ENCODE data around the gene MFAP2. TPM values are rescaled to one million over a fixed set of nuclear protein-coding genes. Genes with fewer than 3 reads are reported as not detected.
"Not testable (repeated sequence)": the region's sequence is repeated elsewhere in the genome, so short reads cannot be mapped to it uniquely, and the experiment has no call there.

MFAP2 gene
- polyA plus RNA-seq, 1 donor = 78.6 TPM

DNA sequence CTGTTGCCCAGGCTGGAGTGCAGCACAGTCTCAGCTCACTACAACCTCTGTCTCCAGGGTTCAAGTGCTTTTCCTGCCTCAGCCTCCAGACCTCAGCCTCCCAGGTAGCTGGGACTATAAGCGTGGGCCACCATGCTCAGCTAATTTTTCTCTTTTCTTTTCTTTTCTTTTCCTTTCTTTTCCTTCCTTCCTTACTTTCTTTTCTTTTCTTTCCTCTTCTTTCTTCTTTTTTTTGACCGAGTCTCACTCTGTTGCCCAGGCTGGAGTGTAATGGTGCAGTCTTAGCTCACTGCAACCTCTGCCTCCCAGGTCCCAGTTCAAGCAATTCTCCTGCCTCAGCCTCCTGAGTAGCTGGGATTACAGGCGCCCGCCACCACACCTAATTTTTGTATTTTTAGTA is 16.3 kb downstream of the MFAP2 start:
- not testable (repeated sequence) for DNase-seq (ENCODE audit: low read depth)

- no peak for DNase-seq (ENCODE audit: low read depth)
These were observed 18.9 kb downstream of the MFAP2 start for GRCh38 chr1:16961297-16962133.

DNA sequence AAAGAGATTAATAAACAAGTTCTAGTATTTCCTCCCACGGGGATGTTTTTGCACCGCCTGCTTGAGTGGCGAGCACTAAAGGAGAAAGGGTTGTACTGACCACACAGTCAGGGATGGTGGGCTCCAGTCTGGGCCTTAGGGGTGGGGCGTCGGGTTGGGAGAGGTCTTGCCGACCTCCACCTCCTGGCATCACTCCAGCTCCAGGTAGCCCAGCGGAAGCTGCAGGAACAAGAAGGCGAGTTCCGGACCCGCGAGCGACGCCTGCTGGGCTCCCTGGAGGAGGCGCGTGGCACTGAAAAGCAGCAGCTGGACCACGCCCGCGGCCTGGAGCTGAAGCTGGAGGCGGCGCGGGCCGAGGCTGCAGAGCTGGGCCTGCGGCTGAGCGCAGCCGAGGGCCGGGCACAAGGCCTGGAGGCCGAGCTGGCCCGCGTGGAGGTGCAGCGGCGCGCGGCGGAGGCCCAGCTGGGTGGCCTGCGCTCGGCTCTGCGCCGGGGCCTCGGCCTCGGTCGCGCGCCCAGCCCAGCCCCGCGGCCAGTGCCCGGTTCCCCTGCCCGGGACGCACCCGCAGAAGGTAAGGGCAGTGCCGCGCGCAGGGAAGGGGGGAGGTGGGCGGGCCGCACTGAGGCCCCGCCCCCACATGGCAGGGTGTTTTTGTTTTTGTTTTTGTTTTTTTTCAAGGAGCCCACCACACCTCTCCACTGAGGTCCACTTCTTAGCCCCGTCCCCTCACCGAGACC is 19.7 kb downstream of the MFAP2 start:
- no peak for DNase-seq (ENCODE audit: low read depth)

GRCh38 chr1:16958475-16958874 is 21.9 kb downstream of the MFAP2 start:
- no peak for DNase-seq (ENCODE audit: low read depth)

DNA sequence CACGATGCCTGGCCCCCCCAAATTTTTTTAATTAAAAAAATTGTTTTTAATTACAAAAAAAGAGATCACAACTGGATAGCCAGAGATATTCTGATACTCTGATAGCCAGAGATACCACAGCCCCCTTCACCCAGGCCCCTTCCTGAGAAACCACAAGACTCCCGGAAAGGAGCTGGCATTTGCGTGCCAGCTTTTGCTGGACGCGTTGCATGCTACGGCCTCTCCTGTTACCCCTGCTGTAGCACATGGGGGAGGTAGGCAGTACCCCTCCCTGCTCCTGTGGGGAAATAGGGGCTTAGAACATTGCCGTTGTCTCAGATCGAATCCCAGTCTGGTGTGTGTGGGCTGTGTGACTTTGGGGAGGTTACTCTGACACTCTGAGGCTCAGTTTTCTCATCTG is 22.7 kb downstream of the MFAP2 start:
- DNase-seq (ENCODE audit: low read depth) = no peak

- no peak for DNase-seq (ENCODE audit: low read depth)
These were observed 23.6 kb downstream of the MFAP2 start for GRCh38 chr1:16956775-16957174.

DNA sequence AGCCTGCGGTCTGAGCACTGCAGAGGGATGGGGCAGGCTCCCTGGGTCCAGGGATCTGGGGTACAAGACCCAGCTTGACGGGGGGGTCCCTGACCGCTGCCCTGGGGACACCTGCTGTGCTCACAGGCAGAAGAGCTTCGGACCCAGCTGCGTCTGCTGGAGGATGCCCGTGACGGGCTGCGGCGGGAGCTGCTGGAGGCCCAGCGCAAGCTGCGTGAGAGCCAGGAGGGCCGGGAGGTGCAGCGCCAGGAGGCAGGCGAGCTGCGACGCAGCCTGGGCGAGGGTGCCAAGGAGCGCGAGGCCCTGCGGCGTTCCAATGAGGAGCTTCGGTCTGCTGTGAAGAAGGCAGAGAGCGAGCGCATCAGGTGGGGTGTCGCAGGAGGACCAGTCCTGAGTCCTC is 25.2 kb downstream of the MFAP2 start:
- no peak for DNase-seq (ENCODE audit: low read depth)

- no peak for DNase-seq (ENCODE audit: low read depth)
These were observed 25.8 kb downstream of the MFAP2 start for GRCh38 chr1:16954579-16954978.

GRCh38 chr1:16952376-16952775 is 28.0 kb downstream of the MFAP2 start:
- DNase-seq (ENCODE audit: low read depth) = not testable (repeated sequence)

- DNase-seq (ENCODE audit: low read depth) = not testable (repeated sequence)
These were observed 31.4 kb downstream of the MFAP2 start for GRCh38 chr1:16949026-16949425.

DNA sequence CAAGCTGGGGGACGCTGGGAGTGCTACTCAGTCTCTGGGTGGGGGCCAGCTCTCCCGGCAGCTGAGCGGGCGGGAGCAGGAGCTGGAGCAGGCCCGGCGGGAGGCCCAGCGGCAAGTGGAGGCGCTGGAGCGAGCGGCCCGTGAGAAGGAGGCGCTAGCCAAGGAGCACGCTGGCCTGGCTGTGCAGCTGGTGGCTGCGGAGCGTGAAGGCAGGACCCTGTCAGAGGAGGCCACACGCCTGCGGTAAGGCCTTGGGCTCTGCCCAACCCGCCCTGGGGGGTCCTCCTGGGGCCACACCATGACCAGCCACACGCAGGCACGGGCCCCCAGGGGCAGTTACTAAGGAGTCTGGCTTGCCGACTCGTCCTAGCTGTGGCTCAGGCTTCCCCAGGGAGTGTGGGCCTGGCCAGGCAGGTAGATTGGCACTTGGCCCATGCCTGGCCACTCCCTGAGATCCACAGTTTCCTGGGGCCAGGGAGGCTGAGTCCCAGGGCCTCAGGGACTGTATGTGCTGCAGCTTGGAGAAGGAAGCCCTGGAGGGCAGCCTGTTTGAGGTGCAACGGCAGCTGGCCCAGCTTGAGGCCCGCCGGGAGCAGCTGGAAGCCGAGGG is 32.0 kb downstream of the MFAP2 start:
- not testable (repeated sequence) for DNase-seq (ENCODE audit: low read depth)

- no peak for DNase-seq (ENCODE audit: low read depth)
These were observed 33.8 kb downstream of the MFAP2 start for GRCh38 chr1:16946646-16947045.

DNA sequence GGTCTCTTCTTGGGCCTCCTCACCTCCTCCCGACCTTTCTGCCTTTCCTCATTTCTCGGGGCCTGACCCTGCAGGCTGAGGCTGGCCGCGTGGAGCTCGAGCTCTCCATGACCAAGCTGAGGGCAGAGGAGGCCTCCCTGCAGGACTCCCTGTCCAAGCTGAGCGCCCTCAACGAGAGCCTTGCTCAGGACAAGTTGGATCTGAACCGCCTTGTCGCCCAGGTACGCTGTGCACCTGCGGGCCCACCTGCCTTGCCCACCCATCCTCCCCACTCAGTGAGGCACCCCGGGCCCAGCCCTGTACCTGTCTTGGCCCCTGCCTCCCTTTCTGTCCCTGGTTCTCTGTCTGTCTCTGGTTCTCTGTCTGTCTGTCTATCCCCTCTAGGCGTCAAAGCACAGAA is 34.2 kb downstream of the MFAP2 start:
- not testable (repeated sequence) for DNase-seq (ENCODE audit: low read depth)

DNA sequence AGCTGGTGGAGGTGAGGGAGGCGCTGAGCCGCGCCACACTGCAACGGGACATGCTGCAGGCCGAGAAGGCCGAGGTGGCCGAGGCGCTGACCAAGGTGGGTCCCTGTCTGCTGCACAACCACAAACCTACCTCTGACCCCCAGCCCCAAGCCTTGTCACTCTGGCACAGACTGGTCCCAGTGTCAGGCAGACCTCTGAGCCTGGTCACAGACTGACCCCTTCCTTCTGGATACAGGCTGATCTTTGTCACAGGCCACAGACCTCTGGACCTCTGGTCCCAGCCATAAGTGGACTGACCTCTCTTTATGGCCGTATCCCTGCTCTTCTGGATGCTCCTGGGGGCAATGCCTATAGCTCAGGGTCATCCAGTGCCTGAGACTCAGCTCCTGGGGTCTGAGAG is 34.9 kb downstream of the MFAP2 start:
- not testable (repeated sequence) for DNase-seq (ENCODE audit: low read depth)

DNA sequence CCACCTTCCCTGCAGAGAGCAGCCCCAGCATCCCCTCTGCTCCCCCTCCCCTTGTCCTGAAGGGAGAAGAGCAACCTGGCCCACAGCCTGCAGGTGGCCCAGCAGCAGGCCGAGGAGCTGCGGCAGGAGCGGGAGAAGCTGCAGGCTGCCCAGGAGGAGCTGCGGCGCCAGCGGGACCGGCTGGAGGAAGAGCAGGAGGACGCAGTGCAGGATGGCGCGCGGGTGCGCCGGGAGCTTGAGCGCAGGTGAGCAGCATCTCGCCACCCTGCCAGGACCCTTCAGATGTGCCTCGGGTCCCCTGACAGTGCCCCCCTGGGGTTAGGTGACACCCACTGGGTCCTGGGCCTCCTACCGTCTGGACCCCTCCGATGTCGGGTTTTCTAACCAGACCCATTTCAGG is 36.4 kb downstream of the MFAP2 start:
- DNase-seq (ENCODE audit: low read depth) = no peak

DNA sequence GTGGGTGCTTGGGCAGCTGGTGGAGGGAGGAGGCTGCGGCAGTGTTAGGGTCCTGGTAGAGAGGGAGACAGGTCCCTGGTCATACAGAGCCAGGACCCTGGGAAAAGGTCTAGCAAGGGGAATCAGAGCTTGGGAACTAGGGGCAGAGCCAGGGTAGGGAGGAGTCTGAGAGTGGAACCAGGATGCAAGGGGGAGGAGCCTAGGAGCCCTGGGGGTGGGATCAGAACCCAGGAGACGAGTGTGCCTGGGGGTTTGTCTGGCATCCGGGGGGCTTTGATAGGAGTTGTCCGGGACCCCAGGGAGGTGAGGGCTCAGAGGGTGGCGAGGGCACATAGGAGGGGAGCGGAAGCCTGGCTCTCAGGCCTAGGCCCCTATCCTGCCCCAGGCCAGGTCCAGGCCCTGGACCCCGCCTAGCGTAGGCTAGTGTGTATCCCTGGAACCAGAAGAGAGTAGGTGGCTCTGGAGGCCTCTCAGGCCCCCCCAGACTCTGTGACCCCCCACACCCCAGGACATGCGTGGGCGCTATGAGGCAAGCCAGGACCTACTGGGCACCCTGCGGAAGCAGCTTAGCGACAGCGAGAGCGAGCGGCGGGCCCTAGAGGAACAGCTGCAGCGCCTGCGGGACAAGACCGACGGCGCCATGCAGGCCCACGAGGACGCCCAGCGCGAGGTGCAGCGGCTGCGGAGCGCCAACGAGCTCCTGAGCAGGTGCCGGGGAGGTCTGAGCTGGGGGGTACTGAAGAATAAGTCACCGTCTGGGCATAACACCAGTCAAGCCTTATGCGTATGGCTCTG is 40.8 kb downstream of the MFAP2 start:
- DNase-seq (ENCODE audit: low read depth) = not testable (repeated sequence)

GRCh38 chr1:16938351-16939321 is 41.8 kb downstream of the MFAP2 start:
- no peak for DNase-seq (ENCODE audit: low read depth)

DNA sequence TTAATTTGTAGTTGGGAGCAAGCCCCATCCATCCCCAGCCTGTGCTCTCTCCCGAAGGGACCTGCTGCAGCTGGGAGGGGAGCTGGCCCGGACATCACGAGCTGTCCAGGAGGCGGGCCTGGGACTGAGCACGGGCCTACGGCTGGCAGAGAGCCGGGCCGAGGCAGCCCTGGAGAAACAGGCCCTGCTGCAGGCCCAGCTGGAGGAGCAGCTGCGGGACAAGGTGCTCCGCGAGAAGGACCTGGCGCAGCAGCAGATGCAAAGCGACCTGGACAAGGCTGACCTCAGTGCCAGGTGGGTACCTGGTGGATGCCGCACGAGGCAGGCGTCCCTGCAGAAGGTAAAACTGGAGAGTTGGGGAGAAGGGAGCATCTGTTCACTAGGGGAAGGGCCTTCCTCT is 43.8 kb downstream of the MFAP2 start:
- DNase-seq (ENCODE audit: low read depth) = not testable (repeated sequence)

DNA sequence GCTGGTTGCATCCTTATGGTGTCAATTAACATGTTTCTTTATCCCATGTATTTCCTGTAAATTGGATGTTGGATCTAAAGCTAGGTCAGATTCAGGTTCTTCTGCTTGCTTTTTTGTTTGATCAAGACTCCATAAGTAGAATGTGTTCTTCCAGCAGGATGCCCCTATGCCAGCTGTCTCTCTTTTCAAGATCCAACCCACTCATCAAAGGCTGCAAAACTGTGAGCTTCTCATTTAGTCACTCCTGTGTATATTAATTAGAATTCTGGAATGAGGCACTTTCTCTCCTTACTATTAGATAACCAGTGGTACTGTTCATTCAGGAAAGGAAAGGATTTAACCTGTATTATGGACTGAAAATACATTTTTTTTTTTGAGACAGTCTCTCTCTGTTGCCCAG is 46.5 kb downstream of the MFAP2 start:
- not testable (repeated sequence) for DNase-seq (ENCODE audit: low read depth)

DNA sequence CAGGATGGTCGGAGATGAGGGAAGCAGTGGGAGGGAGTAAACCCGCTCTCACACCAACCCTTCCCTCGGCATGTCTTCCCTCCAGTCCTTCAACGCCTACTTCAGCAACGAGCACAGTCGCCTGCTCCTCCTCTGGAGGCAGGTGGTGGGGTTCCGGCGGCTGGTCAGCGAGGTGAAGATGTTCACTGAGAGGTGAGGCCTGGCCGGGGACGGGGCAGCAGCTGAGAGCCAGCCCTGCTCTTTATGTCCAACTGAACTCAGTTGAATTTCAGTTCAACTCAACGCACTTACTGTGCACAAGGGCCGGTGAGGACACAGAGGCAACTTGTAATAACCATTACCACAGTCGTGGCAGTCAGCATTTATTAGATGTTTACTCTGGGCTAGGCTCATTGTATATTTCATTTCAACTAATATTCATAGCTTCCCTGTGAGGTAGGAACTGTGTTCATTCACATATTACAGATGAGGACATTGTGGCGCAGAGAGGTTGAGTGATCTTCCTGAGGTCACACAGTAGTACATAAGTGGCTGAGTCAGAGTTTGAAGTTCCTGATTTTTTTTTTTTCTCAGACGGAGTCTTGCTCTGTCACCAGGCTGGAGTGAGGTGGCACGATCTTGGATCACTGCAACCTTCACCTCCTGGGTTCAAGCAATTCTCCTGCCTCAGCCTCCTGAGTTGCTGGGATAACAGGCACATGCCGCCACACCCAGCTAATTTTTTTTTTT is 49.0 kb downstream of the MFAP2 start:
- not testable (repeated sequence) for DNase-seq (ENCODE audit: low read depth)

Data from forelimb muscle (tissue), 1 donor.